ENCODE measurements around the gene MAP3K20.
"Not testable (repeated sequence)": the region's sequence is repeated elsewhere in the genome, so short reads cannot be mapped to it uniquely, and the experiment has no call there.

MAP3K20 gene

DNA sequence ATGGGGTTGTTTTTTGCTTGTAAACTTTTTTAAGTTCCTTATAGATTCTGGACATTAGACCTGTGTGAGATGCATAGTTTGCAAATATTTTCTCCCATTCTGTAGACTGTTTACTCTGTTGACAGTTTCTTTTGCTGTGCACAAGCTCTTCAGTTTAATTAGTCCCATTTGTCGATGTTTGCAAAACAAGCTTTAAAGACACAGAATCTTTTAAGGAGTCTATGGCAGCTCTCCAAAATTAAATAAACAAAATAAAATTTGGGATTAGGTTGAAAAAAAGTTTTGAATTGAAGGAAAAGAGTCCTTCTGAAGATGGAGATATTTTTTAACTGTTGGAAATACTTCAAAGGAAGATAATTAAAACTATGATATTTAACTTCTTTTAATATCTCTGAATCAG lies 88.8 kb downstream of the MAP3K20 start:
- TF ChIP-seq, protein P1, sequence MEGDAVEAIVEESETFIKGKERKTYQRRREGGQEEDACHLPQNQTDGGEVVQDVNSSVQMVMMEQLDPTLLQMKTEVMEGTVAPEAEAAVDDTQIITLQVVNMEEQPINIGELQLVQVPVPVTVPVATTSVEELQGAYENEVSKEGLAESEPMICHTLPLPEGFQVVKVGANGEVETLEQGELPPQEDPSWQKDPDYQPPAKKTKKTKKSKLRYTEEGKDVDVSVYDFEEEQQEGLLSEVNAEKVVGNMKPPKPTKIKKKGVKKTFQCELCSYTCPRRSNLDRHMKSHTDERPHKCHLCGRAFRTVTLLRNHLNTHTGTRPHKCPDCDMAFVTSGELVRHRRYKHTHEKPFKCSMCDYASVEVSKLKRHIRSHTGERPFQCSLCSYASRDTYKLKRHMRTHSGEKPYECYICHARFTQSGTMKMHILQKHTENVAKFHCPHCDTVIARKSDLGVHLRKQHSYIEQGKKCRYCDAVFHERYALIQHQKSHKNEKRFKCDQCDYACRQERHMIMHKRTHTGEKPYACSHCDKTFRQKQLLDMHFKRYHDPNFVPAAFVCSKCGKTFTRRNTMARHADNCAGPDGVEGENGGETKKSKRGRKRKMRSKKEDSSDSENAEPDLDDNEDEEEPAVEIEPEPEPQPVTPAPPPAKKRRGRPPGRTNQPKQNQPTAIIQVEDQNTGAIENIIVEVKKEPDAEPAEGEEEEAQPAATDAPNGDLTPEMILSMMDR (IDR thresholded peaks at IDR 0.05; ENCODE audit: control extremely low read depth, extremely low read depth, low read depth, missing control alignments) = no peak
- ChIA-PET CTCF (interaction anchor here (1.5 to 1.6 kb wide), 2 partner anchors 46 to 73 kb away, joined by 3 to 6 read pairs; no protein-coding TSS in a partner anchor), POLR2A (no interaction called here)
- DNase-seq (ENCODE audit: extremely low spot score) = no peak

DNA sequence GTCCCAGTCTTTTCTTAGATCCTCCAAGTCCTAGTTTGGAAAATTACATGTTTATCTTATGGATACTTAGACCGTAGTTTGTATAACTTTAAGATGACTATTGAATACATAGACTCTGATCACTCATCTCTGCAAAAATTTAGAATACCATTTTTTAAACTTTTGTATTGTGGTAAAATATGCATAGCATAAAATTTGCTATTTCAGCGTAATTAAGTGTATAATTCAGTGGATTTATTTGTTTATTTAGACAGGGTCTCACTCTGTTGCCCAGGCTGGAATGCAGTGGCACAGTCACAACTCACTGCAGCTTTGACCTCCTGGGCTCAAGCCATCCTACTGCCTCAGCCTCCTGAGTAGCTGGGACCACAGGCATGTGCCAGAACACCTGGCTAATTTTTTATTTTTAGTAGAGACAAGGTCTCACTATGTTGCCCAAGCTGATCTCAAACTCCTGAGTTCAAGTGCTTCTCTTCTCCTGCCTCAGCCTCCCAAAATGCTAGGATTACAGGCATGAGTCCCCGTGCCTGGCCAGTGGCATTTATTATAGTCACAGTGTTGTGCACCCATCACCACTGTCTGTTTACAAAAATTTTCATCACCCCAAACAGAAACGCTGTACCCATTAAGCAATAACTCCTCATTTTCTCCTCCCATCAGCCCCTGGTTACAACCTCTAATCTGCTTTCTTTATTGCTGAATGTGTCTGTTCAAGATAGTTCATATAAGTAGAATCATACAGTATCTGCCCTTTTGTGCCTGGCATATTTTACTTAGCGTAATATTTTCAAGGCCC lies 90.0 kb downstream of the MAP3K20 start:
- no peak for DNase-seq (ENCODE audit: extremely low spot score)
- ChIA-PET CTCF (interaction anchor here (1.6 kb wide), 1 partner anchor 45 kb away, joined by 6 read pairs; no protein-coding TSS in a partner anchor), POLR2A (no interaction called here)
- TF ChIP-seq, protein P1 (IDR thresholded peaks at IDR 0.05; ENCODE audit: control extremely low read depth, extremely low read depth, low read depth, missing control alignments) = no peak

DNA sequence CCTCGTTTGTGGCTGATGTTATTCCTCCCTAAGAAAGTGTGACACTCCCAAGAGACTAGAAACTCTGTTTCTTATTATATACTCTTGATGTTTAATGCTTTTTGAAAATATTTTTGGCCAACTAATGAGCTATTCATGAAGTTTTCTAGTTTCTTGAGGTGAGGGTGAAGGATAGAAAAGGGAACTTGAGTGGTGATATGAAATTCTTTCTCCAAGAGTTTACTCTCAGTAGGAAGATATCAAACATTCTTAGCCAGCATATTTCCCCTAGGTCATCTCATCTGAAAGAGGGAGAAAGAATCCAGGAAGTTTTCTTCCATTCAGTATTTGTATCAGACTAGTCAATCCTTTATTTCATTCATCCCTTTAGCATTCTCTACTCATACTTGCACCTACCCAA lies 95.7 kb downstream of the MAP3K20 start:
- TF ChIP-seq, protein P1 (IDR thresholded peaks at IDR 0.05; ENCODE audit: control extremely low read depth, extremely low read depth, low read depth, missing control alignments) = no peak
- CTCF ChIA-PET = interaction anchor here (1.1 to 2.5 kb wide), 3 partner anchors 9 to 124 kb away, joined by 3 to 7 read pairs (median 3); no protein-coding TSS in a partner anchor
- POLR2A ChIA-PET = no interaction called here
- no peak for DNase-seq (ENCODE audit: extremely low spot score)

DNA sequence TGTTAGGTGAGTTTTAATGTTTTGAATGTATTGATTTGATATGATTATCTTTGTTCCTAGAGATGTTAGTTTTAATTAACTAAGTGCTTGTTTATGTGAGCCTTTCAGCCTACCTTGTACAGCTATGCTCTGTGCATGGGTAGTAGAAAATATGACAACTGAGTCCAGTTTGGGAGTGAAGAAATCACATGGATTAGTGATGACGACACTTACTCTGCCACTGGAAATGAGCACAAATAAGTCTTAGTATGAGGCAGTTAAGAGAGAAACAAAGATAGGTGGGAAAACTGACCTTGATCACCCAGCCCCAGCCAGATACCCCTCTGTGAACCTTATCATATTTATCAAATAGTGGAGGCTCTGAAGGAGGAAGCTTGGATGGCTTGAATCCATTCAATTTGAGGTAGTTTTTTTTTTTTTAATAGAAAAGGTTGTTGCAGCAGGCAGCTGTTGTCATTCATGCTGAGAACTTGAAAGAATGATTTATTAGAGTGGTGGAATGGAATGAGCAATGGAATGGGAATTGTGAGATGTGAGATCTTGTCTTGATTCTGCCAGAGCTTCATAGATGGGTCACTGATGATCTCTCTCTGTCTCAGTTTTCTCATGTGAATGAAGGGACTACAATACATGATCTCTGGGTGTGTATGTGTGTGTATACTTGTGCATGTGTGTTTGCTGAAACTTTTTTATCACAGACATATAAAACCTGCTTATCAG lies 96.4 kb downstream of the MAP3K20 start:
- POLR2A ChIA-PET = no interaction called here

DNA sequence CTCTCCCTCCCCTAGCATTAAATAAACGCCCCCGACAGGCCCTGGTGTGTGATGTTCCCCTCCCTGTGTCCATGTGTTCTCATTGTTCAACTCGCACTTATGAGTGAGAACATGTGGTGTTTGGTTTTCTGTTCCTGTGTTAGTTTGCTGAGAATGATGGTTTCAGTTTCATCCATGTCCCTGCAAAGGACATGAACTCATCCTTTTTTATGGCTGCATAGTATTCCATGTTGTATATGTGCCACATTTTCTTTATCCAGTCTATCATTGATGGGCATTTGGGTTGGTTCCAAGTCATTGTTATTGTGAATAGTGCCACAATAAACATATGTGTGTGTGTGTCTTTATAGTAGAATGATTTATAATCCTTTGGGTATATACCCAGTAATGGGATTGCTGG lies 98.7 kb downstream of the MAP3K20 start:
- CTCF ChIA-PET = interaction anchor here (1.5 kb wide), 1 partner anchor 11 kb away, joined by 4 read pairs; no protein-coding TSS in a partner anchor
- DNase-seq (ENCODE audit: extremely low spot score); POLR2A ChIA-PET: not testable (repeated sequence)

More for the DNA sequence above, 96.4 kb downstream of the MAP3K20 start:
- TF ChIP-seq, protein P1 (IDR thresholded peaks at IDR 0.05; ENCODE audit: control extremely low read depth, extremely low read depth, low read depth, missing control alignments) = no peak
- no peak for DNase-seq (ENCODE audit: extremely low spot score)
- CTCF ChIA-PET = interaction anchor here (0.9 to 2.5 kb wide), 4 partner anchors 10 to 125 kb away, joined by 3 to 7 read pairs (median 3); no protein-coding TSS in a partner anchor

DNA sequence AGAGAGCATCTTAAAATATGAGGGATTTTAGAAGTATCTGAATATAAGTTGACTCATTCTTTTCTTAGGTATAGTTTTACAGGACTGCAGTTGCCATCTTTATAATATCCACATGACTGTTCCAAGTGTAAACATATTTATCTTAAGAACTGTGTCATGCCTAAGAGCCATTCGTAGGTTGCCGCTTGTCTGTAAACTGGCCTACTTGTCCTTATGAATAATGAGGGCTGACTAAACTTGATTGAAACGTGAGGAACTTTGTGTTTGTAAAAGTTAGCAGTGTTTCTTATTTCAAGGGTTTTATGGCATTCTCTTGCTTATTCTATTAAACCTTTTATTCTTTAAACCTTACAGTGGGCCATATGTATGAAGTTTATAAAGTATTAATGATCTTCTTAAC lies 99.6 kb downstream of the MAP3K20 start:
- TF ChIP-seq, protein P1 (IDR thresholded peaks at IDR 0.05; ENCODE audit: control extremely low read depth, extremely low read depth, low read depth, missing control alignments) = no peak
- DNase-seq (ENCODE audit: extremely low spot score) = no peak
- POLR2A ChIA-PET = no interaction called here
- CTCF ChIA-PET = no interaction called here

DNA sequence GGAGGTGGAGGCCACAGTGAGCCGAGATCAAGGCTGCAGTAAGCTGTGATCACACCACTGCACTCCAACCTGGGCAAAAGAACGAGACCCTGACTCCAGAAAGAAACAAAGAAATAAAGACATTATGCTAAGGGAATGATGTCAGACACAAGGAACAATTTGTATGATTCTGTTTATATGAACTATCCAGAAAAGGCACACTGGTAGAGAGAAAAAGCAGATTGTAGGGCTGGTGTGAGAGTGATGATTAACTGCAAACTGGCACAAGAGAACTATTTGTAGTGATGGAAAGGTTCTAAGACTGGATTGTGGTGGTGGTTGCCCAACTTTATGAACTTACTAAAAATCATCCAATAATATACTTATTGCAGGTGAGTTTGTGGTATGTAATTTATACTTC lies 106.3 kb downstream of the MAP3K20 start:
- ChIA-PET POLR2A (no interaction called here), CTCF (interaction anchor here (1.2 kb wide), 1 partner anchor 10 kb away, joined by 3 read pairs; no protein-coding TSS in a partner anchor)
- TF ChIP-seq, protein P1 (IDR thresholded peaks at IDR 0.05; ENCODE audit: control extremely low read depth, extremely low read depth, low read depth, missing control alignments) = no peak
- no peak for DNase-seq (ENCODE audit: extremely low spot score)
